Activated CD4-positive, alpha-beta T cell treated with anti-CD3 and anti-CD28 coated beads for 36 hours (primary cell): ENCODE data around the gene ACOXL. TPM values are rescaled to one million over a fixed set of nuclear protein-coding genes. Genes with fewer than 3 reads are reported as not detected.

Experiments used
- ATAC-seq: fragments of 200-7000 bp; cut with Tn5 transposase; one replicate; pipeline ENCODE4 v1.10.0; 2021; ENCODE audit warnings: mild to moderate bottlenecking, moderate library complexity
- CTCF ChIA-PET: fragments of 350-600 bp; sonication (Branson Sonifier 250); formaldehyde crosslinking; loops from one replicate; lab custom pipeline; 2021; ENCODE audit warnings: antibody characterized with exemption; lab: Charles Lee
- POLR2A ChIA-PET: fragments of 350-600 bp; sonication (Branson Sonifier 250); formaldehyde crosslinking; loops from one replicate; lab custom pipeline; 2021; ENCODE audit warnings: antibody characterized with exemption, inconsistent platforms; lab: Charles Lee
- DNase-seq: peaks from one replicate; pipeline ENCODE4 v3.0.0-alpha.2; 2020
- H3K27ac Mint-ChIP-seq: one replicate; pipeline ENCODE4 v1.8.0; 2021; ENCODE audit warnings: mixed read lengths
- H3K27me3 Mint-ChIP-seq: one replicate; pipeline ENCODE4 v1.8.0; 2021; ENCODE audit warnings: mixed read lengths
- H3K36me3 Mint-ChIP-seq: one replicate; pipeline ENCODE4 v1.8.0; 2021; ENCODE audit warnings: low read depth, mixed read lengths
- H3K4me1 Mint-ChIP-seq: one replicate; pipeline ENCODE4 v1.8.0; 2021; ENCODE audit warnings: mixed read lengths
- H3K4me3 Mint-ChIP-seq: one replicate; pipeline ENCODE4 v1.8.0; 2021; ENCODE audit warnings: mild to moderate bottlenecking, moderate library complexity, mixed read lengths
- H3K9me3 Mint-ChIP-seq: one replicate; pipeline ENCODE4 v1.8.0; 2021; ENCODE audit warnings: low read depth, mixed read lengths
- intact Hi-C, 2 experiments: fragments of 100-400 bp; cut with DNase I in 1 of 2; cut with micrococcal nuclease in 1 of 2; formaldehyde crosslinking; loops; one replicate each; pipeline versions ENCODE4 v1.14.2 to v1.15.1; 2022 to 2024; cut with DNase I, micrococcal nuclease
- total RNA-seq, 2 experiments: library from RNA; stranded (reverse); gene quantifications; one replicate each; pipeline ENCODE4 v1.2.3, GENCODE V29; 2021

The ACOXL gene
- total RNA-seq, 2 experiments from 2014 or later = 0.23 TPM; not detected in 1

DNA sequence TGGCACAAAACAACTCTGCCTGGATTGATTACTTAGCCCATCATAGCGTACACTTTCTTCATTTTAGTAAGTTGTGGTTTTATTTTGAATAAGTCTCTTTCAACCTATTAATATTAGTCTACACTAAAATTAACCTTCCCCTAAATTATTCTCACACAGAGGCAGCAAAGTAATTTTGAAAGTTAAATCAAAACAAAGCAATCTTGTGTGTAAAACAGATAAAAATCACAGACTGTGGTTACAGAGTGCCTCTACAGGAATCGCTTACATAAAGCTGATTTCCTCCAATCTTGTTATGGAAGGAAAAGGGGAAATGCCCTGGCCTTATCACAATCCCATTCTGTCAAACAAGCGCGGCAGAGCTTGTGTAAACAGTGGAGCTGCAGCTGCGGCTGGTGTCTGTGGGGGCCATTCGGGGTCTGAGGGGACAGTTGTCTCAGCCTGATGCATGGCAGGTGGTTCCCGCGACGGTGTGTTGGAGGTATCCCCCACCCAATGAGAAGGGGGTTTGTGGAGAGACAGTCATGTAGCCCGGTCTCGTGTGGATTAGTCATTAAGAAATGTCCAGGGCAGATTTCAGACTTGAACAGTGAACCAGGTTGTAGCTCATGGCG is 430.5 kb downstream of the ACOXL start:
- ChIA-PET POLR2A (interaction anchor here (1.1 kb wide), 1 partner anchor 72 kb away, joined by 3 read pairs; no protein-coding TSS in a partner anchor), CTCF (interaction anchor here (0.7 to 1.0 kb wide), 2 partner anchors 20 to 515 kb away, joined by 3 read pairs; no protein-coding TSS in a partner anchor)
- Mint-ChIP-seq H3K27ac (no peak overlapping the region), H3K9me3 (no peaks in the 10 kb centered on the region), H3K4me1 (peaks cover 35% of the 10 kb centered on the region), H3K36me3 (peaks cover 71% of the 10 kb centered on the region), H3K27me3 (no peaks in the 10 kb centered on the region), H3K4me3 (no peak overlapping the region)
- DNase-seq (peak; percentile 26), ATAC-seq (peak; percentile 53)
- intact Hi-C loops = no loop called here

DNA sequence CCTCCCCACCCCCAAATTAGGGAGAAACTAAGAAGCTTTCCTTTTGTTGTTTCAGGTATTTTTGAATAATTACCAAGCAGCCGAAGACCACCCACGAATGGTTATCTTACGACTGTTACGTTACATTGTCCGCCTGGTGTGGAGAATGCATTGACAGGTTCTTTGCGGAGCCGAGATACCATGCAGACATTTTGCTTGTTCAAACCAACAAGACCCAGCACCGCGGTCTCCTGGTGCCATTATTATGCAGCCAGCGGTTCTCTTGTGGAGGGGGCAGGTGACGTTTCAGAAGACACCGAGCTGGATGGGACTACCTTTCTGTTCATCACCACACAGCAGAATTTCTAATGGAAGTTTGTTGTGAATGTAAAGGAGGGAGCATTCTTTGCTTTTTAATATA is 431.7 kb downstream of the ACOXL start:
- POLR2A ChIA-PET = interaction anchor here (0.7 kb wide), 1 partner anchor 38 kb away, joined by 4 read pairs; no protein-coding TSS in a partner anchor
- Mint-ChIP-seq H3K27ac (no peak overlapping the region), H3K36me3 (peaks cover 63% of the 10 kb centered on the region), H3K27me3 (peaks cover under 1% of the 10 kb centered on the region), H3K9me3 (no peaks in the 10 kb centered on the region), H3K4me1 (peaks cover 42% of the 10 kb centered on the region), H3K4me3 (no peak overlapping the region)
- ATAC-seq = no peak
- CTCF ChIA-PET = no interaction called here
- intact Hi-C loops = no loop called here
- DNase-seq = no peak

DNA sequence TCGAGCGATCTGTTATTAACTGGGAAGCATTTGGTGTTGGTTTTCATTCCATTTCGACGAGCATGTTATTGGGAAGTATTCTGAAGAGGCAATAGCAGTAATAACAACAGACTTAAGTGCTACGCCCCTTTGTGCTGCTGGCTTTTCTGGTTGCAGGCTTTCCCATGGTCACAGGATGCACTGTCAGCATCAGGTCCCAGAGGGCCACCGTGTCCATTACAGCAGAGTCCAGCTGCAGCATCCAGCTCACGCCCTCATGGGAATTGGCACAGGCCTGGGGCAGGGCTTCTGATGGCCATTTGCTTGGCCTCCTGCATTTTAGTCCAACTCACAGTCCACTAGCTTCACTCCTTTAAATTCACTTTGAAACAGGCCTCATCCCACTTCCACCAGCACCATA is 432.7 kb downstream of the ACOXL start:
- intact Hi-C loops = loop anchor here (5.0 kb wide), 3 partner anchors 42 to 298 kb away; partner anchors contain the start of gene BCL2L11 (in 1 of the 2)
- Mint-ChIP-seq H3K27me3 (peaks cover 7% of the 10 kb centered on the region), H3K4me3 (no peak overlapping the region), H3K9me3 (no peaks in the 10 kb centered on the region), H3K27ac (no peak overlapping the region), H3K4me1 (peaks cover 45% of the 10 kb centered on the region), H3K36me3 (peaks cover 54% of the 10 kb centered on the region)
- ChIA-PET POLR2A (no interaction called here), CTCF (no interaction called here)
- DNase-seq = no peak
- ATAC-seq = no peak

DNA sequence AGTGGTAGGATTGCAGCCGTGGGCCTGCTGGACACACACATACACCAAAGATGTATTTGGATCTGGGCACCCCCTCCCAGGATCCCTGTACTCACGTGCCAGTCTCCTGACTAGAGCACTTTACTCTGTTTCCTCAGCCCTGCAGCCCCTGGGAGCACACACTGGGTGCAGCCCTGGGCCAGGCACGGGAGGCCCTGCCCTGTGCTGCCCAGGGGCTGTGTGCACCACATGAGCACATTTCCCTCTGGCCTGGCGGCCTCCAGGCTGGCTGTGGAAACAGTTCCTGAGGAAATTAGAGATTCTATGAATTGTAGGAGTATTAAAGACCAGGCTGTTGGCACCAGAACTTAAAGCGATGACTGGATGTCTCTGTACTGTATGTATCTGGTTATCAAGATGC is 433.7 kb downstream of the ACOXL start:
- intact Hi-C loops = loop anchor here (5.0 kb wide), 3 partner anchors 41 to 299 kb away; partner anchors contain the start of gene BCL2L11 (in 1 of the 2)
- Mint-ChIP-seq H3K27ac (no peak overlapping the region), H3K4me1 (peaks cover 43% of the 10 kb centered on the region), H3K36me3 (peaks cover 49% of the 10 kb centered on the region), H3K9me3 (no peaks in the 10 kb centered on the region), H3K4me3 (no peak overlapping the region), H3K27me3 (peaks cover 13% of the 10 kb centered on the region)
- DNase-seq (no peak), ATAC-seq (no peak)
- CTCF ChIA-PET = no interaction called here
- POLR2A ChIA-PET = no interaction called here

DNA sequence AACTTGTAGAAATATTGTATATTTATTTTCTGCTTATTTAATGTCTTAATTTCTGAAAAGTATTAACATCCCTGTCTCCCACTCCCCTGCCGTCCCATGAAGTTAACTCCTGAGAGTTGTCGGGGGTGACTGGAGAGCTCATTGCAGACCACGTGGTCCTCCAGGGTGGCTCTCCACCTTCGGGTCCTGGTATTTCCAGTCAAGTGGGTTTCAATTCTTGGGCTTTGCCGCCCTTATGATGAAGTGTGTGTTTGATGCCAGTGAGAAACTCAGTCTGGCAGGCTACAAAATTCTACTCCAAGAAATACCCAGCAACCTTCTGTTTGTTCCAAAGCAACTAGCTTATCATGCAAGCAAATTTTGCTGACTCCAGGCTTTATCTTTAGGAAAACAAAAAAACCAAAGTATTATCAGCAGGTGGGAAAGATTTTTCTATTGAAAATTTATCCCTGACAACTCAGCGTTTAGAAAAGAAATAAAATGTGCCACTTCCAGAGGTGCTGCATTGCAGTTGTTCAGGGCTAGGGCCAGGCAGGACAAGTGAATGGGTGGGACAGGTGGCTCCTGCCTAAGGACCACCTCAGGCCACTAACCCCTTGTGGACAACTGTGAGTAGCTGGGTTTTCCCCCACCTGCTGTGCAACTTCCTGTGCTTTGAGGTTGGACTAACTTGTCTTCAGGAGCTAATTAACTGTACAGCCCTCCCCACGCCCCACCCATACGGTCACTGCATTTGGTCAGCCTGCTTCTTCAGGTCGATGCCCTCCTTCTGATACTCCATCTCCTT is 434.9 kb downstream of the ACOXL start:
- H3K9me3 Mint-ChIP-seq = no peaks in the 10 kb centered on the region
- H3K4me3 Mint-ChIP-seq = no peak overlapping the region
- DNase-seq = no peak
- H3K36me3 Mint-ChIP-seq = peaks cover 38% of the 10 kb centered on the region
- POLR2A ChIA-PET = interaction anchor here (1.0 to 1.1 kb wide), 2 partner anchors 43 to 47 kb away, joined by 4 to 14 read pairs; partner anchors contain the start of gene BCL2L11
- intact Hi-C loops = loop anchor here (5.0 kb wide), 3 partner anchors 40 to 300 kb away; partner anchors contain the start of gene BCL2L11 (in 1 of the 2)
- ATAC-seq = no peak
- H3K27ac Mint-ChIP-seq = no peak overlapping the region
- H3K4me1 Mint-ChIP-seq = peaks cover 36% of the 10 kb centered on the region
- CTCF ChIA-PET = no interaction called here
- H3K27me3 Mint-ChIP-seq = peaks cover 21% of the 10 kb centered on the region

DNA sequence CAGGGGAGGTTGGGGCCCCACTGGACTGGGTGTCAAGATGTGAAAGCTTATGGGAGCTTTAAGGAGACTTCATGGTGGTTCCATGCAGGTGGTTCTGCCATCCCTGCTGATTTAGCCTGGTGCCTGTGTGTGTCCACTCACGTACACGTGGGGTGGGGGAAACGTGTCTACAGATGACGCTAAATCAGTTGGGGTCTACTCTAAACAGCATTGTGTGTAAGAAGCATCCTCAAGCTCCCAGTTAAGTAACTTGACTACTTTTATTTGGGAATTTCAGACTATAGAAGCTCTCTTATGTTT is 435.4 kb downstream of the ACOXL start:
- H3K27ac Mint-ChIP-seq = no peak overlapping the region
- CTCF ChIA-PET = interaction anchor here (0.5 to 1.1 kb wide), 3 partner anchors 12 to 500 kb away, joined by 3 to 4 read pairs (median 3); no protein-coding TSS in a partner anchor
- DNase-seq (no peak), ATAC-seq (no peak)
- intact Hi-C loops = loop anchor here (1.0 to 5.0 kb wide), 5 partner anchors 39 to 301 kb away; partner anchors contain the start of gene BCL2L11 (in 1 of the 2)
- no peak overlapping the region for H3K4me3 Mint-ChIP-seq
- H3K9me3 Mint-ChIP-seq = no peaks in the 10 kb centered on the region
- POLR2A ChIA-PET = interaction anchor here (0.6 to 1.1 kb wide), 3 partner anchors 43 to 94 kb away, joined by 4 to 14 read pairs (median 6); partner anchors contain the start of gene BCL2L11
- H3K27me3 Mint-ChIP-seq = peaks cover 21% of the 10 kb centered on the region
- H3K4me1 Mint-ChIP-seq = peaks cover 31% of the 10 kb centered on the region
- H3K36me3 Mint-ChIP-seq = peaks cover 33% of the 10 kb centered on the region

Other genes starting within 250 kb of the ACOXL start
- 10 to 100 TPM; 12.0 to 17.1 TPM for gene RGPD6, start 155.4 kb upstream of the ACOXL start, total RNA-seq
- gene BUB1, start 54.5 kb upstream of the ACOXL start, total RNA-seq = 100 to 1,000 TPM in 1 of 2 experiments, 10 to 100 TPM in 1; 93.5 to 115 TPM